ENCODE data around the gene PCCB.

PCCB gene

GRCh38 chr3:136292500-136292899, 42.4 kb downstream of the PCCB start:
- TF ChIP-seq CTCF (IDR thresholded peaks at IDR 0.05; ENCODE audit: borderline replicate concordance, insufficient read depth, low read depth, low read length) = no peak
- H3K4me3 ChIP-seq (ENCODE audit: low read depth, low read length) = no peak overlapping the region

GRCh38 chr3:136293279-136293678, 43.1 kb downstream of the PCCB start:
- TF ChIP-seq CTCF (IDR thresholded peaks at IDR 0.05; ENCODE audit: borderline replicate concordance, insufficient read depth, low read depth, low read length) = no peak
- H3K4me3 ChIP-seq (ENCODE audit: low read depth, low read length) = no peak overlapping the region

- no peak overlapping the region for H3K4me3 ChIP-seq (ENCODE audit: low read depth, low read length)
- no peak for TF ChIP-seq CTCF (IDR thresholded peaks at IDR 0.05; ENCODE audit: borderline replicate concordance, insufficient read depth, low read depth, low read length)
Observed at GRCh38 chr3:136294176-136294575, 44.0 kb downstream of the PCCB start.

GRCh38 chr3:136296960-136297359, 46.8 kb downstream of the PCCB start:
- TF ChIP-seq CTCF (IDR thresholded peaks at IDR 0.05; ENCODE audit: borderline replicate concordance, insufficient read depth, low read depth, low read length) = no peak
- H3K4me3 ChIP-seq (ENCODE audit: low read depth, low read length) = no peak overlapping the region

- H3K4me3 ChIP-seq (ENCODE audit: low read depth, low read length) = no peak overlapping the region
- no peak for TF ChIP-seq CTCF (IDR thresholded peaks at IDR 0.05; ENCODE audit: borderline replicate concordance, insufficient read depth, low read depth, low read length)
Observed at GRCh38 chr3:136297826-136298225, 47.7 kb downstream of the PCCB start.

- H3K4me3 ChIP-seq (ENCODE audit: low read depth, low read length) = no peak overlapping the region
- TF ChIP-seq CTCF (IDR thresholded peaks at IDR 0.05; ENCODE audit: borderline replicate concordance, insufficient read depth, low read depth, low read length) = no peak
Observed at GRCh38 chr3:136300444-136300843, 50.3 kb downstream of the PCCB start.

- TF ChIP-seq CTCF (IDR thresholded peaks at IDR 0.05; ENCODE audit: borderline replicate concordance, insufficient read depth, low read depth, low read length) = no peak
Observed at GRCh38 chr3:136305879-136306278, 55.7 kb downstream of the PCCB start.

More at GRCh38 chr3:136305879-136306278, 55.7 kb downstream of the PCCB start:
- H3K4me3 ChIP-seq (ENCODE audit: low read depth, low read length) = no peak overlapping the region
